ENCODE data around the gene MORN5. TPM values are rescaled to one million over a fixed set of nuclear protein-coding genes. Genes with fewer than 3 reads are reported as not detected.

MORN5 gene
- total RNA-seq, 1 donor from 2014 or later: not detected

GRCh38 chr9:122134822-122135528, 24.7 kb upstream of the MORN5 start:
- Mint-ChIP-seq H3K36me3 (ENCODE audit: low read depth) (no peaks in the 10 kb centered on the region), H3K4me1 (no peaks in the 10 kb centered on the region), H3K27ac (no peak overlapping the region), H3K27me3 (peaks cover 14% of the 10 kb centered on the region), H3K4me3 (no peak overlapping the region), H3K9me3 (no peaks in the 10 kb centered on the region)
- no peak for TF ChIP-seq CTCF (IDR thresholded peaks at IDR 0.05)
- ChIA-PET CTCF (interaction anchor here (1.2 to 1.4 kb wide), 2 partner anchors 10 to 37 kb away, joined by 3 to 6 read pairs; no protein-coding TSS in a partner anchor), POLR2A (no interaction called here)
- ATAC-seq (ENCODE audit: low read depth): no peak
- DNase-seq: no peak
- intact Hi-C loops (cut with micrococcal nuclease): no loop called here

GRCh38 chr9:122135529-122135859, 24.2 kb upstream of the MORN5 start:
- DNase-seq (no peak), ATAC-seq (ENCODE audit: low read depth) (no peak)
- CTCF ChIA-PET: no interaction called here
- Mint-ChIP-seq H3K27me3 (peaks cover 12% of the 10 kb centered on the region), H3K36me3 (ENCODE audit: low read depth) (no peaks in the 10 kb centered on the region), H3K27ac (no peak overlapping the region), H3K4me1 (no peaks in the 10 kb centered on the region), H3K4me3 (no peak overlapping the region), H3K9me3 (no peaks in the 10 kb centered on the region)
- intact Hi-C loops (cut with micrococcal nuclease): no loop called here
- TF ChIP-seq CTCF (IDR thresholded peaks at IDR 0.05): no peak
- POLR2A ChIA-PET: no interaction called here

- Mint-ChIP-seq H3K9me3 (no peaks in the 10 kb centered on the region), H3K4me3 (no peak overlapping the region), H3K27ac (no peak overlapping the region), H3K4me1 (no peaks in the 10 kb centered on the region), H3K27me3 (no peaks in the 10 kb centered on the region), H3K36me3 (ENCODE audit: low read depth) (peaks cover 27% of the 10 kb centered on the region)
- DNase-seq (no peak), ATAC-seq (ENCODE audit: low read depth) (no peak)
- CTCF ChIA-PET: no interaction called here
- no peak for TF ChIP-seq CTCF (IDR thresholded peaks at IDR 0.05)
- POLR2A ChIA-PET: no interaction called here
- intact Hi-C loops (cut with micrococcal nuclease): no loop called here
Observed at GRCh38 chr9:122138560-122139268, 21.0 kb upstream of the MORN5 start.

- ATAC-seq (ENCODE audit: low read depth): no peak
- H3K36me3 Mint-ChIP-seq (ENCODE audit: low read depth): peaks cover 45% of the 10 kb centered on the region
- POLR2A ChIA-PET: no interaction called here
- CTCF ChIA-PET: interaction anchor here (1.2 kb wide), 1 partner anchor 42 kb away, joined by 3 read pairs; no protein-coding TSS in a partner anchor
- H3K27me3 Mint-ChIP-seq: no peaks in the 10 kb centered on the region
- no peak for DNase-seq
- no peak overlapping the region for H3K27ac Mint-ChIP-seq
- TF ChIP-seq CTCF (IDR thresholded peaks at IDR 0.05): no peak
- intact Hi-C loops (cut with micrococcal nuclease): no loop called here
- H3K9me3 Mint-ChIP-seq: no peaks in the 10 kb centered on the region
- H3K4me3 Mint-ChIP-seq: no peak overlapping the region
- no peaks in the 10 kb centered on the region for H3K4me1 Mint-ChIP-seq
Observed at GRCh38 chr9:122140368-122141193, 19.1 kb upstream of the MORN5 start.

- H3K9me3 Mint-ChIP-seq: no peaks in the 10 kb centered on the region
- no peaks in the 10 kb centered on the region for H3K27me3 Mint-ChIP-seq
- peaks cover 55% of the 10 kb centered on the region for H3K36me3 Mint-ChIP-seq (ENCODE audit: low read depth)
- no peak for DNase-seq
- no peak for ATAC-seq (ENCODE audit: low read depth)
- intact Hi-C loops (cut with micrococcal nuclease): no loop called here
- TF ChIP-seq CTCF (IDR thresholded peaks at IDR 0.05): no peak
- no peaks in the 10 kb centered on the region for H3K4me1 Mint-ChIP-seq
- H3K27ac Mint-ChIP-seq: no peak overlapping the region
- H3K4me3 Mint-ChIP-seq: no peak overlapping the region
- POLR2A ChIA-PET: no interaction called here
- CTCF ChIA-PET: interaction anchor here (1.3 kb wide), 1 partner anchor 17 kb away, joined by 6 read pairs; no protein-coding TSS in a partner anchor
Observed at GRCh38 chr9:122141671-122142070, 18.0 kb upstream of the MORN5 start.

Data from activated B cell treated with CpG ODN at 0.5 μM for 24 hours (primary cell).